NK-92 treated with Interleukin-12 subunit alpha and Interleukin-12 subunit beta, amount 100 ng/mL, for 24 hours (cell line): ENCODE results near the gene TAOK3.
"Not testable (repeated sequence)": the region's sequence is repeated elsewhere in the genome, so short reads cannot be mapped to it uniquely, and the experiment has no call there.

Experiments
- DNase-seq: peaks from one replicate; lab custom pipeline; 2025; lab: John Stamatoyannopoulos, UW

TAOK3 gene

DNA sequence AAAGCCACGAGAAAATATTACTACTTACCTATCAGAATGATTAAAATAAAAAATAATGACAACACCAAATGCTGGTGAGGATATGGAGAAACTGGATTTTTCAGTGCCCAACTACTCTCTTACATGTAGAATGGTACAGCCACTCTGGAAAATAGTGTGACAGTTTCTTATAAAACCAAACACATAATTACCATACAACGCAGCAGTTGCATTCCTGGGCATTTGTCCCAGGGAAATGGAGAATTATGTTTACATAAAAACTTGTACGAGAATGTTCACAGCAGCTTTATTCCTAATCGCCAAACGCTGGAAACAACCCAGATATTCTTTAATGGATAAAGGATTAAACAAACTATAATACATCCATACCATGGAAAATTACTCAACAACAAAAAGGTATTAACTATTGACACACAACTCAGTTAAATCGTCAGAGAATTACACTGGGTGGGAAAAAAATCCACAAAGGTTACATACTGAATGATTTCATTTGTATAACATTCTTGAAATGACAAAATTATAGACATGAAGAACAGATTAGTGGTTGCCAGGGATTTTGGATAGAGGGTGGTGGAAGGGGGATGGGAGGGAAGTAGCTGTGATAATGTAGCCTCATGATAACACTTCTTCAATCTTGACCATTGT, 35.4 kb downstream of the TAOK3 start:
- DNase-seq: no peak

DNA sequence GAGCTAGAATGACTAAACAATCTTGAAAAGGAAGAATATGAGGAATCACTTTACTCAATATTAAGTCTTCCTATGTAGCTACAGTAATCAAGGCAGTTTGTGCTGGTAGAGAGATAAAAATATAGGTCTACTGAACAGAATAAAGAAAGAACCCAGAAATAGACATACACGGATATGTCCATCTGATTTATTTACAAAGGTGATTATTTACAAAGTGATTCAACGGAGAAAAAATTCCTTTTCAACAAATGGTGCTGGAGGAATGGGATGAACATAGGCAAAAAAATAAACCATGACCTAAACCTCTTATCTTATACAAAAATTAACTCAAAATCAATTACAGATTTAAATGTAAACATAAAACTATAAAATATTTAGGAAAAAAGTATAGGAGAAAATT, 36.6 kb downstream of the TAOK3 start:
- no peak for DNase-seq

DNA sequence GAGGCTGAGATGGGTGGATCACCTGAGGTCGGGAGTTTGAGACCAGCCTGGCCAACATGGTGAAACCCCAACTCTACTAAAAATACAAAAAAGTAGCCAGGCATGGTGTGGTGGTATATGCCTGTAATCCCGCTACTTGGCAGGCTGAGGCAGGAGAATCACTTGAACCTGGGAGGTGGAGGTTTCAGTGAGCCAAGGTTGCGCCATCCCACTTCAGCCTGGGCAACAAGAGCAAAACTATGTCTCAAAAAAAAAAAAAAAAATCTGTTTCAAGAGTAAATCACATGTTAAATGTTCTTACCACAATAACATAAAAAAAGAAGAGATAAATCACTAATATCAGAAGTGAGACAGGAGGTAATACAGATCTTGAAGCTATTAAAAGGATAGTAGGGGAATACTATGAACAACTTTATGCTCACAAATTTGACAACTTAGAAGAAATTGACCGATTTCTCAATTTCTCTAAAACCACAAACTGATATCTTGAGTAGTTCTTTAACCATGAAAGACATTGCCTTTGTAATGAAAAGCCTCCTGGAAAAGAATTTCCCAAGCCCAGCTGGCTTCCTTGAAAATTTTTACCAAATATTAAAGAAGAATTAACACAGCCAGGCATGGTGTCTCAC, 37.7 kb downstream of the TAOK3 start:
- no peak for DNase-seq

DNA sequence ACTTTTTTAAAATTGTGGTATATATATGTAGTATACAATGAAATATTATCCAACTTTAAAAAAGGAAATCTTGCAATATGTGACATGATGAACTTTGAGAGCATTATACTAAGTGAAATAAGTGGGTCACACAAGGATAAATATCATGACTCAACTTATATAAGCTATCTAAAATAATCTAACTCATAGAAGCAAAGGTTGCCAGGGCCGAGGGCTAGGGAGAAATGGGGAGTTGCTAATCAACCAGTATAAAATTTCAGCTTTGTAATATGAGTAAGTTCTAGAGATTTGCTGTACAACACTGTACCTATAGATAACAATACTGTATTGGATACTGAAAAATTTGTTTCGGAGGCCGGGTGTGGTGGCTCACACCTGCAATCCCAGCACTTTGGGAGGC, 38.5 kb downstream of the TAOK3 start:
- DNase-seq: no peak

DNA sequence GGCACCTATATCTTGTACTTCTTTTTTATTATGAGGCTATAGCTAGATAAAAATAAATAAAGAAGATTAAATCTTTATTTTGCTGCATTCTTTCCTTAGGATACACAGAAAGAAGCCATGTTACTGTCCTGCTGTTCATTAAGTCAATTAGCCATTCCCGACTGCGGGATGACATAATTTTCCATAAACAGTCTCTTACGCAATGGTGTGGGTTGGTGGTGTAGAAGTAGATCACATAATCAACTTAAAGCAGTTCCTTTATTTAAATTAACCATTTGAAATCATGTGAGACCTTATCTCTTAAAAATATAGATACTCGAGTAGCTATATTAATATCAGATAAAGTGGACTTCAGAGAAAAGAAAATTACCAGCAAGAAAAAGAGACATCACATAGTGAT, 40.2 kb downstream of the TAOK3 start:
- DNase-seq: no peak

DNA sequence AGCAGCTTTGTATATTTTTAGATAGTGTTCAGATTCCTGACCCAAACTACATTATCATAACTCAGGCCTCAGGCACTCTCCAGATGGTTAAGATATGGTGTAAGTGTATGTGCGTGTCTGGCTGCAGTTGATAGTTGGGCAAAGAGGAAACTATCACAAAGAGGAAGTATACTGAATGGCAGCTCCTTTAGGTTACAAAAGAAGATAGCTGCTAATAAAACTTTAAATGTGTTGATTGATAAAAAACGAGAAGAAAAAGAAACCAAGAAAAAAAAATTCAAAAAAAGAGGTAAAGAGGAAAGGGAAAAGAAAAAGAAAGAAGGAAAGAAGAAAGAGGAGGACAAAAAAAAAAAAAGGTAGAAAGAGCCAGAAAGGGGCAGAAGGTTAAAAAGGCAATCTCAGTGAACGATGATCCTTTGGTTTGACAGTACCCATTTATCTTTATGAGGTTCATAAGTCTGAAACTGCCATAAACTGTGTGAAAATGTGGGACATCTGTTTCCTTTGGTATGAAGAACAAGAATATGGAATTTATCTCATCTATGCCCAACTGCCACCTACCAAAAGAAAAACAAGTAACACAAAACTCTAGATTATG, 42.2 kb downstream of the TAOK3 start:
- no peak for DNase-seq

DNA sequence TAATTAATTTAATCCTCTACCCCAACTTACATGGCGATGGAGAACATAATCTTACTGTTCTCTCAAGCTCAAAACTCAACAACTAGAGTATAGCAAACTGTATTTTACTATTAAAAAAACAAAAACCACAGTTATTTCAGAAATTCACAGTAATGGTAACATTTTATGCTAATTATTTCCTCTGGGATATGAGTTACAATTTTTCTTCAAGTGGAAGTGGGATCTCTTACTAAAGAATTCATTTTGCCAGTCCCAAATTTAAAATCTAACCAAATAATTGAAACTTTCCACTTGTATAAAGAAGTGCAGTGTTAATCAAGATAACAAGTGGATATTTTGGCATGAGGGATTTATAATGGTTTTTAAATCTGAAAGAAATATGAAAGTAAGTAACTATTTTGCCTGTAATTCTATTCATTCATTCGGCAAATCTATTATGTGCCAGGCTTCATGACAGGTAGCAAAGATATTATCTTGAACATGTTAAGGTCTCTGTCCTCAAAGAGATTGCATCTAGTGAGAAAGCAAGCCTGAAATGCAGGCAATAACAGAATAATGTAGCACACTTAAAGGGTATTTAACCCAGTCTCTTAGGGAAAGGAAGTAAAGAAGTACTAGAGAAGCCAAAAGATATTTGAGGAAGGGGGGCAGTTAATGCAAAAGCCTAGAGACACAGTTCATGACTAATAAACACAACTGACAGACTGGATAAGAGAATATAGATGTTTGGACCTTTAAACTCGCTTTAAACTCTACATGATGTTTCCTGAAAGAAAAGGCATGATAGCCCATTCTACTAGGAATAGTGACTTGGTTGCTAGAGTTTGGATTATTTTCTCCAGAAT, 44.0 kb downstream of the TAOK3 start:
- DNase-seq: no peak

DNA sequence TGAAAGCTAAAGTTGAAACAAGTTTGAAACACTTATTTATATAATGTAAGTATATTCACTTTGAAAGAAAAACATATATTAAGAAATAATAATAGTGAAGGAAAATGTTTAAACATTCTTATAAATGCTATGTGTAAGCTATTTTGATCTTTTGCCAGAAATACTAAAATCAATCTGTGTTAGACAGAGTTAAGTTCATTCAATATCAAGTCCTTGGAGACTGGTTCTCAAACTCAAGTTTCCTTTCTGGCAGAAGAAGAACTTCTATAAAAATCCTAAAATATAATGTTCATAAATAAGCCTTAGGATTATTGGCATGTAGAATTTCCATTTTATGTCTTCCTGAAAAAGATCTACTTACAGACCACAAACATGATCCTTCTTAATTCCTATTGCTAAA, 45.3 kb downstream of the TAOK3 start:
- no peak for DNase-seq

DNA sequence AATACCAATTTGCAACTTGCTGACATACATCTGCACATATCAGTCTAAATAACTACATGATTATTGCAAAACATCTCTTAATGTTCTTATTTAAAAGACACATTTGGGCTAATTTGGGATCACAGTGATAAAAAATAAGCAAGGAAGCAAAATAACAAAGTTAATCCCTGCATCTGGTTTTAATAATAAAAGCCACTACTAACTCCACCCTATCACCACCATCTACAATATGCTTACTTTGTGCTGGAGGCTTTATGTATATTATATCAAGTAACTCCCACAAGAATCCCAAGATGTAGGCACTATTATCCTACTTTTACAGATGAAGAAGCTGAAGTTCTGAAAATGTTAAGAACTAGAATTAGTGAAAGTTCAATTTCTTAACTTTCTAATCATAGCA, 45.7 kb downstream of the TAOK3 start:
- DNase-seq: no peak

DNA sequence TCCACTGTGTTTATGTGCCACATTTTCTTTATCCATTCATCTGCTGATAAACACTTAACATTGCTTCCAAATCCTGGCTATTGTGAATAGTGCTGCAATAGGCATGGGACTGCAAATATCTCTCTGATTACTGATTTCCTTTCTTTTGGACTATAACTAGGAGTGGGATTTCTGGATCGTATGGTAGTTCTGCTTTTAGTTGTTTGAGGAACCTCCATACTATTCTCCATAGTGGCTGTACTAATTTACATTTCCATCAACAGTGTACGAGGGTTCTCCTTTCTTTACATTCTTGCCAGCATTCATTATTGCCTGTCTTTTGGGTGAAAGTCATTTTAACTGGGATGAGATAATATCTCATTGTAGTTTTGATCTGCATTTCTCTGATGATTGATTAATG, 47.6 kb downstream of the TAOK3 start:
- no peak for DNase-seq

DNA sequence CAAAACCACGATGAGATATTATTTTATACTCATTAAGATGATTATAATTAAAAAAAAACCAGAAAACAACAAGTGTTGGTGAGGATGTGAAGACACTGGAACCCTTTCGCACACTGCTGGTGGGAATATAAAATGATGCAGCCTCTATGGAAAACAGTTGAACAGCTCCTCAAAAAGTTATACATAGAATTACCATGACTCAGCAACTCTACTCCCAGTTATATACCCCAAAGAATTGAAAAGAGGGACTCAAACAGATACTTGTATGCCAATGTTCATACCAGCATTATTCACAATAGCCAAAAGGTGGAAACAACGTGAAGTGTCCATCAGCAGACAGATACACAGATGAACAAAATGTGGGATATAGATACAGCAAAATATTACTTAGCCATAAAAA, 53.1 kb downstream of the TAOK3 start:
- no peak for DNase-seq

DNA sequence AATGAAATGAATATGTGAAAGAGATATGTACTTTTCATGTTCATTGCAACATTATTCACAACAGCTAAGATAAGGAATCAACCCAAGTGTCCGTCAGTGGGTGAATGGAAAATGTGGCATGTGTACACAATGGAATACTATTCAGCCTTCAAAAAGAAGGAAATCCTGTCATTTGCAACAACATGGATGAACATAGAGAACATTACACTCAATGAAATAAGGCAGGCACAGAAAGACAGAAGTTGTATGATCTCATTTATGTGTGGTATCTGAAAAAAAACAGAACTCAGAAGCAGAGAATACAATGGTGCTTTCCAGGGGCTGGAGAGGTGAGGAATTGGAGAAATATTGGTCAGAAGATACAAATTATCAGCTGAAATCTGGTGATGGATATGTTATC, 54.0 kb downstream of the TAOK3 start:
- DNase-seq: no peak

DNA sequence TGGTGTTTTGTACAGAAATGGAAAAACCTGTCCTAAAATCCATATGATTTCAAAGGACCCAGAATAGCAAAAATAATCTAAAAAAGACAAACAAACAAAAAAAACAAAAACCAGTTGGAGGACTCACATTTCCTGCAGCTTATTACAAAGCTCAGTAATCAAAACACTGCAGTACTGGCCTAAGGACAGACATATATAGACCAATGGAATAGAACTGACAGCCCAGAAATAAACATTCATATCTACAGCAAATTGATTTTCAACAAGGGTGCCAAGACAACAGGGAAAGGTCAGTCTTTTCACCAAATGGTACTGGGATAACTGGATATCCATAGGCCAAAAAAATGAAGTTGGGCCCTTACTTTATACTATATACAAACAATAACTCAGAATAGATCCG, 55.0 kb downstream of the TAOK3 start:
- no peak for DNase-seq

DNA sequence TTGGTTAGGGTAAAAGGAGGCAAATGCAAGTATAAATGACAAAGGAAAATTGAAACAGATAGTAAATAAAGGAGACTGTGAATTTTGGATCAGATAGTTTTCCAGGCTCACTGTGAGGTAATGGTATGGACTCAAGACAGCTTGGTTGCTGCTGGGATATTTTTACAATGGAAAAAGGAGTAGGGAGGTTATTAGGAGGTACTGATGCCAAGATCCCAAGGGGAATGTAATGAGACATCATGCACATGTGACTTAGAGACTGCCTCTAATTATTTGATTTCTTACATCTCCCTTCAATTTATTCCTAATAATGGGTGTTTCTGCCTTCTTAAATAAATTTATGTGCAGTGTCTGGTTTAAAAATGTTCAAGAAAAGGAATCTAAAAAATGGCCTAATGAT, 56.9 kb downstream of the TAOK3 start:
- no peak for DNase-seq

DNA sequence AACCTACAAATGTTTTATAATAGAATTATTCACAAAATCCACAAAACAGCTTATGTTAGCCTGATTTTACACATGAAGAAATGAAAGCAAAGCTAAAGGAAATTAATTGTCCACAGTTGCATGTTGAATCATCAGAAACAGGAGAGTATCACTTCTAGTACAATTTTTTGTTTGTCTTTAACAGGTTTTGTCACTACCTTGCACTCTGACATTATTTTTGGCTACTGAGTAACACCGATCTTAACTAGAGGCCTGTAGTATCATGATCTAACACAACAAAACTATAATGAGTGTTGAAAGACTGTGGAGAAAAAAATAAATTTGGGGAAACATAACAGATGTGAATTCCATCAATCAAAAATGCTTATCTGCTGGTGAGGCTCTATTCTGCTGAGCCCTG, 60.1 kb downstream of the TAOK3 start:
- DNase-seq: no peak

DNA sequence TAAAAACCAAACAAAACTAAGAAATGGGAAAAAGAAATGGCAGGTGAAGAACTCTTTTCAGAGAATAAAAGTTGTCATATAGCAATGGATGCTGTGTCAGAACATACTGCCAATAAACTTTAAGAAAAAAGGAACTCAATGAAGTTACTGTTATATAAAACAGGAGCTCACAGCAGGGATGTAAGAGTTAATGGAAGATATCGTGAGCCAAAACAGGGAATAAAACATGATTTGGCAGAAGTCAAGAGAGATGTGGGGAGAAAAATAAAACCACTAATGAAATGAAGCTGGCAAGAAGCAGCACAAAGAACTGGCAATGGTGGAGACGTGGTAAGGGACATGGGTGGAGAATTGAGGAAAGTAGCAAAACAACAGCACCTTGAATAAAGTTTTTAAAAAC, 61.0 kb downstream of the TAOK3 start:
- no peak for DNase-seq

DNA sequence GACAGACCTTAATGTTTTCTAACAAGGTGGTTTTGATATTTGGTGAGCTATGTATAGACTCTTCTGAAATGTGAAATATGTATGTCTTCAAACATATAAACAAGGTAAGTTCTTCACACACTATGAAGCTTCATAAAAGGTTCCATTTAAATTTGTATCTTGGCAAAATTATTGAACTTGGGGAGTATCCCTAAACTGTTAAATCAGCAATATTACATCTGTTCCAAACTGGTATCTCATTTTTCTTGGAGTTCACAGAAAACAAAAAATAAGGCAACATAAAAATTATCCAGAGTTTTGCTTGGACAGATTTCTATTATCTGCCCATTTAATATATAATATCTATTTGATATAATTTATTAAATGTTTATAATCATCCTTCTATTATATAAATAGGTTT, 62.4 kb downstream of the TAOK3 start:
- no peak for DNase-seq

DNA sequence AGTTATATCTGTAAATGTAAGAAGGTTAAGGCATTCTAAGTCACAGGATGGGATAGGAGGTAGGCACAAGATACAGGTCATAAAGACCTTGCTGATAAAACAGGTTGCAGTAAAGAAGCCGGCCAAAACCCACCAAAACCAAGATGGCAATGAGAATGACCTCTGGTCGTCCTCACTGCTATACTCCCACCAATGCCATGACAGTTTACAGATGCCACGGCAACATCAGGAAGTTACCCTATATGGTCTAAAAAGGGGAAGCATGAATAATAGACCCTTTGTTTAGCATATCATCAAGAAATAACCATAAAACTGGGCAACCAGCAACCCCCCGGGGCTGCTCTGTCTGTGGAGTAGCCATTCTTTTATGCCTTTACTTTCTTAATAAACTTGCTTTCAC, 64.7 kb downstream of the TAOK3 start:
- not testable (repeated sequence) for DNase-seq

DNA sequence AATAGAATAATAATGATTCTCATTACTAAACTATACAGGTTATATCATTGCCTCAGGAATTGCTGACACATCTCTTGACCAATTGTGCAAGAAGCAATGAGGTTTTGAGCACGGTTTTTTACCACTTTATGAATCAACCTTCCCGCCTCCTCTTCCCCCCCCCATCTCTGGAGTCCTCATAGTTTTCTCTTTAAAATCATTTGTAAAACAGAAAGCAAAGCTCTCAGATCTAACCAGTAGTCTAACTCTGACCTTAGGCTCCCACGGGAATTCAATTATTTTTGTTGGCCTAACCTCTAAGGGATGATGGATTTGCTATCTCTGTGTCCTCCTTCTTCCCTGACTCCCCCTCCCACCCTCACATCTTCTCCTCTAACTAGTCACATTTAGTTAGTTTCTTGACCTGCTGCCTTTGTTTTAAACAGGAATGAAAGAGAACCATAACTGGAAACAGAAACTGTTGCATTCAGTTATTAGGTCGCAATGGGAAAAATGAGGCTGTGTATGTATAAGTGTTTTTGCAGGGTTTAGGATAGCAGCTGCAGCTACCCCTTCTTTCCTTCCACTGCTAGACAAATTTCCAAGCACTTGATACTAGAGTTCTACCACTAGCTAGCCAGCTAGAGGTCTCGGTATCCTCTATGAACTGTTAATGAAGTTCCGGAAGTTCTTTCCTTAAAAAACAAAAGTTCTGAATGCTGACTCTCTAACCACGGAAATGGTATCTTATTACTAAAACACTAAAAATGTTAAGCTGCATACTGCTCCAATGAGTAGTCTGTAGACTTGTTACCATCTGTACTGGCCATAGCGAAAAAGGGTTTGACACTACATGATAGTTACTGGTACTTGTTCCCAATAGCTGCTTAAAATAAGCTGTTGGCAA, 65.4 kb downstream of the TAOK3 start:
- DNase-seq: peak; percentile 9

DNA sequence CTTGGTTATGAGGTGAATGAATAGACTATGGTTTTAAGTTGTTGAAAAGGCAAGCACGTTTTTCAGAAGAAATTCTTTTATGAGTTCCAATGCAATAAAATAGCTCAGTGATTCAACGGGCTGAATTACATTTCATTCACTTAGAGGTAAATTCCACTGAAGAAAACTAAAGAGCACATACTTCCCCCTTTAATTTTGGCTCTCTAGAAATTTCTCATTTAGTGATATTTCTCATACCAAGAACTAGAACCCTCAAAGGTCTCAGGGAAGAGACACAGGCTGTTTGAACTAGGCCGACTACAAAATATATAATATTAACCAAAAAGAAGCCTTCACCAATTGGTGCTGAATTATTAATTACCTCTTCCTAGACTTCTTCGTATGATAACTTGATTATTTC, 68.6 kb downstream of the TAOK3 start:
- no peak for DNase-seq

DNA sequence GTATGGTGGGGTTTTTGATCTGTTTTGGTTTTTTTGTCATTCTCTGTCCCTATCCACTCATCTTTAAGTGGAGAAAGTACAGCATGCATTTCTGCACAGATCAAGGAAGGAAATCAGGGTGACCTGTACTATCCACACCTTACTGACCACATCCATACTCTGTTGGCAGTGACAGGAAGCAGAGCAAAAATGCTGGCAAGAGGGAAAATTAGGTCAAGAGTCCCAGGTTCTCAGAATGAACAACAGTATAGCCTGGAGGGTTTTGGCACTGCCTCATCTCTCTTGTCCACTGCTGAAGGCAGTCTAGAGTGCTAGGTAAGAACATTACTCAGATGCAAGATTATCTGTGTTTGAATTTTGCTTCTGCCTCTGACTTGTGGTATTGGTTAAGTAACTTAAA, 70.7 kb downstream of the TAOK3 start:
- DNase-seq: no peak
